GM12891 (cell line): ENCODE results near the gene AANAT.

Experiments used
- DNase-seq: peaks from one replicate; pipeline ENCODE4 v3.0.0; 2011; ENCODE audit warnings: low spot score; ENCODE audit not compliant: insufficient read length
- FAIRE-seq: peaks from 2 replicates; lab custom pipeline; 2011; peaks lifted over from hg19 to GRCh38; lab: Jason Lieb, UNC
- PAX5 ChIP-seq: IDR thresholded peaks from 2 replicates; pipeline ENCODE4 v1.6.1; 2011; ENCODE audit warnings: low read length, moderate library complexity, mild to moderate bottlenecking; ENCODE audit not compliant: insufficient read depth, severe bottlenecking
- POLR2A ChIP-seq: IDR thresholded peaks from 2 replicates; pipeline ENCODE4 v1.6.1; 2011; ENCODE audit warnings: low read depth, low read length, control low read depth
- POLR2AphosphoS5 ChIP-seq: IDR thresholded peaks from 2 replicates; pipeline ENCODE4 v1.6.1; 2011; ENCODE audit warnings: low read depth, low read length, control low read depth
- POU2F2 ChIP-seq: IDR thresholded peaks from 2 replicates; pipeline ENCODE4 v1.6.1; 2011; ENCODE audit warnings: low read depth, mild to moderate bottlenecking, control low read depth, low read length, moderate library complexity
- SPI1 ChIP-seq: IDR thresholded peaks from 2 replicates; pipeline ENCODE4 v1.6.1; 2011; ENCODE audit warnings: low read depth, low read length, control low read depth
- TAF1 ChIP-seq: IDR thresholded peaks from 2 replicates; pipeline ENCODE4 v1.6.1; 2011; ENCODE audit warnings: low read depth, low read length, control low read depth

Gene AANAT

GRCh38 chr17:76468634-76469010 lies 1.2 kb downstream of the AANAT start:
- FAIRE-seq: no peak
- DNase-seq: no peak
- TF ChIP-seq TAF1: no peak
- no peak for TF ChIP-seq POU2F2
- no peak for TF ChIP-seq POLR2A
- TF ChIP-seq SPI1: no peak
- TF ChIP-seq POLR2AphosphoS5: no peak
- no peak for TF ChIP-seq PAX5

GRCh38 chr17:76469076-76469990 lies 1.9 kb downstream of the AANAT start:
- no peak for TF ChIP-seq POLR2AphosphoS5
- TF ChIP-seq SPI1: no peak
- FAIRE-seq: no peak
- DNase-seq: no peak

GRCh38 chr17:76469991-76470739 lies 2.8 kb downstream of the AANAT start:
- FAIRE-seq (no peak), DNase-seq (no peak)
- TF ChIP-seq POLR2A (no peak), TAF1 (no peak), POLR2AphosphoS5 (no peak), SPI1 (no peak), POU2F2 (no peak), PAX5 (no peak)

- FAIRE-seq: no peak
- TF ChIP-seq POLR2AphosphoS5 (no peak), POLR2A (no peak), TAF1 (no peak), PAX5 (no peak), SPI1 (no peak), POU2F2 (no peak)
- no peak for DNase-seq
Observed at GRCh38 chr17:76471498-76472257, 4.3 kb downstream of the AANAT start.

GRCh38 chr17:76472258-76472645 lies 4.8 kb downstream of the AANAT start:
- no peak for TF ChIP-seq PAX5
- TF ChIP-seq SPI1: no peak
- no peak for TF ChIP-seq POLR2A
- no peak for TF ChIP-seq POLR2AphosphoS5
- TF ChIP-seq POU2F2: no peak
- FAIRE-seq (no peak), DNase-seq (no peak)

- FAIRE-seq (no peak), DNase-seq (no peak)
- TF ChIP-seq TAF1 (no peak), POLR2A (no peak), SPI1 (no peak), POLR2AphosphoS5 (no peak), POU2F2 (no peak), PAX5 (no peak)
Observed at GRCh38 chr17:76472726-76473125, 5.3 kb downstream of the AANAT start.

GRCh38 chr17:76473541-76473985 lies 6.2 kb downstream of the AANAT start:
- TF ChIP-seq POU2F2 (no peak), POLR2A (no peak), SPI1 (no peak), TAF1 (no peak), PAX5 (no peak), POLR2AphosphoS5 (no peak)
- peak; percentile 50 for FAIRE-seq
- DNase-seq: no peak

GRCh38 chr17:76474238-76474637 lies 6.8 kb downstream of the AANAT start:
- FAIRE-seq (no peak), DNase-seq (no peak)
- TF ChIP-seq POU2F2: no peak
- no peak for TF ChIP-seq POLR2A
- no peak for TF ChIP-seq PAX5
- no peak for TF ChIP-seq POLR2AphosphoS5
- TF ChIP-seq SPI1: no peak
- TF ChIP-seq TAF1: no peak

- TF ChIP-seq PAX5: no peak
- no peak for TF ChIP-seq POU2F2
- no peak for TF ChIP-seq SPI1
- no peak for TF ChIP-seq POLR2AphosphoS5
- TF ChIP-seq POLR2A: no peak
- TF ChIP-seq TAF1: no peak
- DNase-seq: no peak
- FAIRE-seq: no peak
Observed at GRCh38 chr17:76474894-76475293, 7.5 kb downstream of the AANAT start.
